Progenitor cell of endocrine pancreas (in vitro differentiated cells): ENCODE results near the gene SLAMF9. TPM values are rescaled to one million over a fixed set of nuclear protein-coding genes. Genes with fewer than 3 reads are reported as not detected.

Source experiments
- DNase-seq: peaks from one replicate; pipeline ENCODE4 v3.0.0; 2021; ENCODE audit warnings: low spot score; ENCODE audit not compliant: unreplicated experiment
- H3K27ac Mint-ChIP-seq: 2 replicates; pipeline ENCODE4 v1.8.0; 2021; ENCODE audit warnings: mild to moderate bottlenecking, moderate library complexity, mixed read lengths
- H3K27me3 Mint-ChIP-seq: 2 replicates; pipeline ENCODE4 v1.8.0; 2021; ENCODE audit warnings: mixed read lengths
- H3K36me3 Mint-ChIP-seq: 2 replicates; pipeline ENCODE4 v1.8.0; 2022; ENCODE audit warnings: mixed read lengths; ENCODE audit not compliant: insufficient read depth
- H3K4me1 Mint-ChIP-seq: 2 replicates; pipeline ENCODE4 v1.8.0; 2021; ENCODE audit warnings: low read depth, mixed read lengths
- H3K4me3 Mint-ChIP-seq: 2 replicates; pipeline ENCODE4 v1.8.0; 2021; ENCODE audit warnings: low read depth, mild to moderate bottlenecking, moderate library complexity, mixed read lengths
- H3K9me3 Mint-ChIP-seq: 2 replicates; pipeline ENCODE4 v1.8.0; 2021; ENCODE audit warnings: low read depth, mixed read lengths
- CTCF ChIP-seq: fragments of 200-600 bp; sonication (generic); IDR thresholded peaks from one replicate; pipeline ENCODE4 v1.5.0; 2021; ENCODE audit warnings: antibody characterized with exemption, mild to moderate bottlenecking; ENCODE audit not compliant: unreplicated experiment
- total RNA-seq: library from RNA; stranded (reverse); gene quantifications from 2 replicates; pipeline ENCODE4 v1.2.1, GENCODE V29; 2021

Gene SLAMF9
- total RNA-seq, 1 donor from 2014 or later: not detected

GRCh38 chr1:159979257-159979656 is 25.2 kb upstream of the SLAMF9 start:
- Mint-ChIP-seq H3K27me3 (peaks cover 33% of the 10 kb centered on the region), H3K36me3 (no peaks in the 10 kb centered on the region), H3K4me3 (no peak overlapping the region), H3K27ac (no peak overlapping the region), H3K4me1 (peaks cover 5% of the 10 kb centered on the region), H3K9me3 (no peaks in the 10 kb centered on the region)
- no peak for DNase-seq
- TF ChIP-seq CTCF: no peak

- TF ChIP-seq CTCF: no peak
- Mint-ChIP-seq H3K9me3 (no peaks in the 10 kb centered on the region), H3K27me3 (peaks cover 33% of the 10 kb centered on the region)
These were observed 24.0 kb upstream of the SLAMF9 start for GRCh38 chr1:159978107-159978398.

GRCh38 chr1:159977364-159978106 is 23.5 kb upstream of the SLAMF9 start:
- no peak overlapping the region for H3K4me3 Mint-ChIP-seq
- H3K27me3 Mint-ChIP-seq: peaks cover 33% of the 10 kb centered on the region
- no peak for DNase-seq
- no peaks in the 10 kb centered on the region for H3K4me1 Mint-ChIP-seq
- no peak overlapping the region for H3K27ac Mint-ChIP-seq
- no peaks in the 10 kb centered on the region for H3K9me3 Mint-ChIP-seq
- no peak for TF ChIP-seq CTCF
- no peaks in the 10 kb centered on the region for H3K36me3 Mint-ChIP-seq

More at GRCh38 chr1:159978107-159978398, 24.0 kb upstream of the SLAMF9 start:
- Mint-ChIP-seq H3K4me1 (peaks cover 1% of the 10 kb centered on the region), H3K27ac (no peak overlapping the region), H3K36me3 (no peaks in the 10 kb centered on the region), H3K4me3 (no peak overlapping the region)
- DNase-seq: no peak

- no peaks in the 10 kb centered on the region for H3K9me3 Mint-ChIP-seq
- H3K27ac Mint-ChIP-seq: no peak overlapping the region
- H3K4me1 Mint-ChIP-seq: peaks cover 20% of the 10 kb centered on the region
- no peaks in the 10 kb centered on the region for H3K36me3 Mint-ChIP-seq
- peaks cover 23% of the 10 kb centered on the region for H3K27me3 Mint-ChIP-seq
- DNase-seq: no peak
- TF ChIP-seq CTCF: no peak
- no peak overlapping the region for H3K4me3 Mint-ChIP-seq
These were observed 20.4 kb upstream of the SLAMF9 start for GRCh38 chr1:159974350-159974965.

GRCh38 chr1:159973350-159973940 is 19.4 kb upstream of the SLAMF9 start:
- Mint-ChIP-seq H3K27me3 (peaks cover 15% of the 10 kb centered on the region), H3K36me3 (no peaks in the 10 kb centered on the region), H3K27ac (no peak overlapping the region), H3K4me3 (no peak overlapping the region), H3K4me1 (peaks cover 20% of the 10 kb centered on the region), H3K9me3 (no peaks in the 10 kb centered on the region)
- no peak for TF ChIP-seq CTCF
- no peak for DNase-seq
